Thyroid gland (tissue), 4 donors: Measurements from ENCODE around the gene SH3BP4. TPM values are rescaled to one million over a fixed set of nuclear protein-coding genes. Genes with fewer than 3 reads are reported as not detected.

Source experiments
- DNase-seq, 2 donors: peaks; one replicate each; pipeline ENCODE4 v3.0.0-alpha.2; 2019
- H3K27ac ChIP-seq, 3 donors: fragments of 200-600 bp; sonication (generic); 1 replicate in 2 of 3; 2 replicates in 1 of 3; pipeline ENCODE4 v1.5.1; 2016 to 2019; ENCODE audit warnings: mild to moderate bottlenecking in 1 of 3, moderate library complexity in 1 of 3
- H3K27me3 ChIP-seq: fragments of 200-600 bp; sonication (generic); one replicate; pipeline ENCODE4 v1.5.1; 2019
- H3K36me3 ChIP-seq, 2 donors: fragments of 200-600 bp; sonication (generic); one replicate each; pipeline ENCODE4 v1.5.1; 2016 to 2019
- H3K4me1 ChIP-seq, 2 donors: fragments of 200-600 bp; sonication (generic); one replicate each; pipeline ENCODE4 v1.5.1; 2017 to 2019
- H3K4me3 ChIP-seq, 3 donors: fragments of 200-600 bp; sonication (generic); replicated peaks in 1 of 3; 1 replicate in 2 of 3; 2 replicates in 1 of 3; pipeline ENCODE4 v1.5.1; 2016; ENCODE audit warnings: mild to moderate bottlenecking in 1 of 3
- H3K9me3 ChIP-seq: fragments of 200-600 bp; sonication (generic); one replicate; pipeline ENCODE4 v1.5.1; 2017
- CTCF ChIP-seq, 6 experiments: fragments of 200-600 bp in 3 of 6; fragments of 450-650 bp in 3 of 6; sonication (generic) in 3 of 6; IDR thresholded peaks; one replicate each; pipeline ENCODE4 v1.5.1; 2016 to 2019; ENCODE audit warnings: antibody characterized with exemption in 6 of 6, mild to moderate bottlenecking in 2 of 6, inconsistent platforms in 1 of 6, moderate library complexity in 1 of 6
- POLR2A ChIP-seq, 2 donors: fragments of 450-650 bp; IDR thresholded peaks; one replicate each; pipeline ENCODE4 v1.6.1; 2017; ENCODE audit warnings: antibody characterized with exemption in 2 of 2, mild to moderate bottlenecking in 2 of 2, moderate library complexity in 1 of 2
- WGBS, 2 donors: methylation state at CpG; one replicate each; pipeline ENCODE4 v1.1.5; 2017; 5-methylcytosine and 5-hydroxymethylcytosine counted together
- intact Hi-C: fragments of 100-400 bp; cut with DNase I; formaldehyde crosslinking; loops from one replicate; pipeline ENCODE4 v1.15.1; 2023
- total RNA-seq, 4 donors: library from RNA; depleted of rRNA; stranded (reverse); fragments of >200 nt; gene quantifications; one replicate each; pipeline ENCODE4 v1.2.3, GENCODE V29; 2016

The SH3BP4 gene
- total RNA-seq, 4 donors from 2014 or later: 36.9 to 64.6 (median 47.9) TPM

GRCh38 chr2:234977228-234977679, 25.4 kb downstream of the SH3BP4 start:
- Histone ChIP-seq H3K27ac (no peak overlapping the region), H3K9me3 (no peaks in the 10 kb centered on the region), H3K36me3 (no peaks in the 10 kb centered on the region), H3K4me3 (no peak overlapping the region), H3K4me1 (peaks cover 38 to 41% of the 10 kb centered on the region in 2 donors), H3K27me3 (no peaks in the 10 kb centered on the region)
- intact Hi-C loops: no loop called here
- TF ChIP-seq CTCF (IDR thresholded peaks at IDR 0.05): no peak
- no peak for TF ChIP-seq POLR2A (IDR thresholded peaks at IDR 0.05)
- no peak for DNase-seq
- 78 to 90% methylated on average over 12 of the region's 12 CpGs for WGBS, 2 donors

- intact Hi-C loops: no loop called here
- TF ChIP-seq POLR2A (IDR thresholded peaks at IDR 0.05) (no peak), CTCF (IDR thresholded peaks at IDR 0.05) (no peak)
- Histone ChIP-seq H3K4me1 (peaks cover 52 to 55% of the 10 kb centered on the region in 2 donors), H3K36me3 (no peaks in the 10 kb centered on the region), H3K27me3 (no peaks in the 10 kb centered on the region), H3K27ac (peak overlapping the region in 1 of 3 donors; percentile 87), H3K9me3 (no peaks in the 10 kb centered on the region), H3K4me3 (no peak overlapping the region)
- DNase-seq: no peak
- 73 to 75% methylated on average over 21 to 23 of the region's 23 CpGs for WGBS, 2 donors
Measured at GRCh38 chr2:234978466-234979203, 26.8 kb downstream of the SH3BP4 start.

DNA sequence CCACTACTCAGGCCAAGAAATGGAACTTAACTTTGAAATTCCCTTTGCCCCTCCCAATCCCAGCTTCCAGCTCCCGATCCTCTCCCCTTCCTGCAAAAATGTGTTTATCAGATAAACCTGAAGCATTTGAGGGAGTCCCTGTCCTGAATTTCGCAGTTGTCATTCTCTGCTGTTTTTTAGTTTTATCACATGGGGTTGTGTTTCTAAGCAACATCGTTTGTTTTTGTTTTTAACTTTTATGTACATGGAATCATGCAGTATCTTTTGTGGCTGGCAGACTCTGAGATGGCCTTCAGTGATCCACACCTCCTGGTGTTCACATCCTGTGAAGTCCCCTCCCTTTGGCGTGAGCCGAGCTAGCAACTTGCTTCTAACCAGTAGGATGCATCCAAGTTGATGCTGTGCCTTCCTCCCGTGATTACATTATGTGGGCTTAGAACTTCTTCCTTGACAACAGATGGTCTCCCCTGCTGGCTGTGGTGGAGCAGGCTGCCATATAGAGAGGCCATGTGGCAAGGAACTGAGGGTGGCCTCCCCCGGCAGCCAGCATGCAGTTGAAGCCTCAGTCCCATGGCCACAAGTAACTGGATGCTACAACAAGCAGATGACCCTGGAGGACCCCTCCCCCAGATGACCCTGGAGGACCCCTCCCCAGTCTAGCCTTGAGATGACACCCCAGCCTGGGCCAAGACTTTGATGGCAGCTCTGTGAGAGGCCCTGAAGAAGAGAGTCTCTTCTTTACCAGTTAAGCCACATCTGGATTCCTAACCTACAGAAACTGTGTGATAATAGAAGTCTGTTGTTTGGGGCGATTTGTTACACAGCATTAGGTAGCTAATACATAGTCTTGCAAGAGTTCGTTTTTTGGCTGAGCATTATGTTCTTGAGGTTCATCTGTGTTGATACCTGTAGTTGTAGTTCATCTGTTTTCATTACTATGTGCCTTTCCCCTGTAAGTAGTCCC, 27.7 kb downstream of the SH3BP4 start:
- intact Hi-C loops: loop anchor here (5.0 kb wide), 1 partner anchor 32 kb away; no protein-coding TSS in a partner anchor
- Histone ChIP-seq H3K36me3 (no peaks in the 10 kb centered on the region), H3K4me3 (no peak overlapping the region), H3K27ac (peak overlapping the region; percentile 87 to 93 (median 88)), H3K27me3 (no peaks in the 10 kb centered on the region), H3K9me3 (no peaks in the 10 kb centered on the region), H3K4me1 (peaks cover 61 to 63% of the 10 kb centered on the region in 2 donors)
- no peak for DNase-seq
- 79% methylated on average over 9 of the region's 9 CpGs for WGBS, 2 donors
- no peak for TF ChIP-seq CTCF (IDR thresholded peaks at IDR 0.05)

DNA sequence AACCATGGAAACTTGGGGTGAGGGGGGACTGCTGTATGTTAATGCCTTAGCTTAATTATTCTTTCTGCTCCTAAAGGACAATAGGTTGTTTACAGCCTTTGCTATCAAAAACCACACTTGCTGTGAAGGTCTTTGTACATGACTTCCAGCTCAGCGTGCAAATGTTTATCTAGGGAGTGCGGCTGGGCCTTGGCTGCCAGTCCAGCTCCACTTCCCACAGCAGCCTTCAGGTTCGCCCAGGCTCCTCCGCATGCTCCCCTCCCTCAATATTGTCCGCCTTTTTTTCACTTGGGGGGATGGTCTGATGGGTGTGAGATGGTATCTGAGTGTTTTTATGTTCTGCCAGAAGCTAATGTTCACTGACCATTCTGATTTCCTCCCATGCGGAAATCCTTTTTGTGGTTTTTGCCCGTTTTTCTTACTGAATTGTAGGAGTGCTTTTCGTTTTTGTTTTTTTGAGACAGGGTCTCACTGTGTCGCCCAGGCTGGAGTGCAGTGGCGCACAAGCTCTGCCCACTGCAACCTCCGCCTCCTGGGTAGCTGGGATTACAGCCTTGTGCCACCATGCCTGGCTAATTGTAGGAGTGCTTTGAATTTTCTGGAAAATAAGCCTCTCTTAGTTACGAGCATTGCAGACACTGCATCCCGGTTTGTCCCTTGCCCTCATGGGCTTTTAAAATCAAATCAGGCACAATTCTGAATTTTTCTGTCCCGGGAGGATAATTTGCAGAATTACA, 28.8 kb downstream of the SH3BP4 start:
- peak; percentile 68 to 75 for DNase-seq
- Histone ChIP-seq H3K9me3 (no peaks in the 10 kb centered on the region), H3K4me3 (no peak overlapping the region), H3K36me3 (no peaks in the 10 kb centered on the region), H3K27me3 (no peaks in the 10 kb centered on the region), H3K27ac (peak overlapping the region; percentile 87 to 93 (median 88)), H3K4me1 (peaks cover 62 to 68% of the 10 kb centered on the region in 2 donors)
- intact Hi-C loops: loop anchor here (5.0 kb wide), 1 partner anchor 33 kb away; no protein-coding TSS in a partner anchor
- TF ChIP-seq POLR2A (IDR thresholded peaks at IDR 0.05): peak in 1 of 2 donors; percentile 21
- no peak for TF ChIP-seq CTCF (IDR thresholded peaks at IDR 0.05)
- 15 to 17% methylated on average over 14 of the region's 14 CpGs for WGBS, 2 donors
